HepG2 (cell line): ENCODE data around the gene TEX261. TPM values are rescaled to one million over a fixed set of nuclear protein-coding genes. Genes with fewer than 3 reads are reported as not detected.
A peak's percentile ranks its signal among the peaks of the same experiment; 100 is the strongest.
"Not testable (repeated sequence)": the region's sequence is repeated elsewhere in the genome, so short reads cannot be mapped to it uniquely, and the experiment has no call there.

Experiments used
- ATAC-seq: fragments of 200-7000 bp; cut with Tn5 transposase; 3 replicates; pipeline ENCODE4 v1.9.1; 2020; ENCODE audit warnings: mild to moderate bottlenecking, moderate library complexity
- BruUV-seq: library from RNA; stranded (reverse); fragments of 400-500 nt; replicated peaks from 2 replicates; lab custom pipeline; 2021; lab: Mats Ljungman, UMichigan
- CTCF ChIA-PET: fragments of 300-600 bp; formaldehyde crosslinking; extraction: SDS; loops from one replicate; lab custom pipeline; 2021; ENCODE audit warnings: low total read pairs, inconsistent platforms, low intra/inter-chr PET ratio; lab: Yijun Ruan, JAX
- POLR2A ChIA-PET: fragments of 350-600 bp; sonication (Branson Sonifier 250); formaldehyde crosslinking; loops from one replicate; lab custom pipeline; 2020; ENCODE audit warnings: antibody characterized with exemption, inconsistent platforms; lab: Yijun Ruan, JAX
- DNase-seq: peaks from one replicate; pipeline ENCODE4 v3.0.0-alpha.2; 2015; ENCODE audit warnings: low spot score
- FAIRE-seq: peaks from 3 replicates; lab custom pipeline; 2011; peaks lifted over from hg19 to GRCh38; lab: Jason Lieb, UNC
- H2AFZ ChIP-seq: one replicate; pipeline ENCODE4 v1.6.1; 2011; ENCODE audit warnings: low read length, inconsistent platforms
- H3K27ac ChIP-seq: fragments of 300-600 bp; 3 replicates; pipeline ENCODE4 v1.8.0; 2011; ENCODE audit warnings: mixed run types, mild to moderate bottlenecking, mixed read lengths, low read length, inconsistent platforms; ENCODE audit not compliant: insufficient read depth; ENCODE audit errors: extremely low read length
- H3K27me3 ChIP-seq, 2 experiments: fragments of 200-600 bp in 1 of 2; 2 replicates in 1 of 2; 3 replicates in 1 of 2; pipeline versions ENCODE4 v1.6.0 to v1.8.0; 2011; ENCODE audit warnings: low read length in 2 of 2, mild to moderate bottlenecking in 2 of 2, moderate library complexity in 2 of 2, inconsistent platforms in 1 of 2; ENCODE audit not compliant: insufficient read depth in 2 of 2, control insufficient read depth in 1 of 2
- H3K36me3 ChIP-seq, 2 experiments: fragments of 200-600 bp in 1 of 2; replicated peaks in 1 of 2; 2 replicates in 1 of 2; 3 replicates in 1 of 2; pipeline versions ENCODE4 v1.5.1 to v1.8.0; 2011; ENCODE audit warnings: low read length in 2 of 2, inconsistent platforms in 1 of 2; ENCODE audit not compliant: insufficient read depth in 2 of 2, control insufficient read depth in 1 of 2
- H3K4me1 ChIP-seq: 2 replicates; pipeline ENCODE4 v1.5.1; 2012; ENCODE audit warnings: low read length, inconsistent platforms; ENCODE audit not compliant: insufficient read depth
- H3K4me2 ChIP-seq: 2 replicates; pipeline ENCODE4 v1.6.0; 2011; ENCODE audit warnings: low read depth, low read length, inconsistent platforms
- H3K4me3 ChIP-seq, 3 experiments: fragments of 200-600 bp in 1 of 3; sonication (generic), shearing (Covaris generic) in 1 of 3; replicated peaks in 1 of 3; 2 replicates each; pipeline ENCODE4 v1.5.1; 2011 to 2016; ENCODE audit warnings: low read length in 3 of 3, inconsistent platforms in 2 of 3, low read depth in 2 of 3, mild to moderate bottlenecking in 2 of 3, control low read depth in 1 of 3, mixed read lengths in 1 of 3; ENCODE audit not compliant: insufficient read depth in 1 of 3
- H3K79me2 ChIP-seq: one replicate; pipeline ENCODE4 v1.6.1; 2011; ENCODE audit warnings: low read length, inconsistent platforms; ENCODE audit not compliant: insufficient read depth
- H3K9ac ChIP-seq: 2 replicates; pipeline ENCODE4 v1.6.0; 2011; ENCODE audit warnings: mild to moderate bottlenecking, low read depth, low read length, inconsistent platforms; ENCODE audit not compliant: insufficient read depth
- H3K9me3 ChIP-seq: 2 replicates; pipeline ENCODE4 v1.5.1; 2012; ENCODE audit warnings: mild to moderate bottlenecking, low read length
- H4K20me1 ChIP-seq: 2 replicates; pipeline ENCODE4 v1.6.0; 2011; ENCODE audit warnings: inconsistent platforms, mild to moderate bottlenecking, low read length, moderate library complexity; ENCODE audit not compliant: insufficient read depth
- ADNP ChIP-seq: sonication (generic); formaldehyde crosslinking; IDR thresholded peaks from 2 replicates; pipeline ENCODE4 v1.4.0; 2020; ENCODE audit warnings: missing genetic modification reagents
- BRCA1 ChIP-seq: sonication (generic); formaldehyde crosslinking; IDR thresholded peaks from 2 replicates; pipeline ENCODE4 v1.4.0; 2020; ENCODE audit warnings: missing genetic modification reagents
- FOXA1 ChIP-seq, 2 experiments: fragments of 450-650 bp in 1 of 2; sonication (generic) in 1 of 2; formaldehyde crosslinking in 1 of 2; IDR thresholded peaks; 2 replicates each; pipeline versions ENCODE4 v1.4.0 to v1.6.1; 2016 to 2020; ENCODE audit warnings: missing genetic modification reagents in 1 of 2
- GLMP ChIP-seq: sonication (generic); formaldehyde crosslinking; IDR thresholded peaks from 2 replicates; pipeline ENCODE4 v1.9.0; 2021; ENCODE audit warnings: missing genetic modification reagents, mild to moderate bottlenecking, borderline replicate concordance
- GTF3A ChIP-seq: sonication (generic); formaldehyde crosslinking; conservative IDR thresholded peaks from 2 replicates; pipeline ENCODE4 v1.4.0; 2020; ENCODE audit warnings: mild to moderate bottlenecking, missing genetic modification reagents
- HMGXB4 ChIP-seq, 2 experiments: sonication (generic) in 1 of 2; formaldehyde crosslinking in 1 of 2; IDR thresholded peaks; 2 replicates each; pipeline versions ENCODE4 v1.4.0 to v1.6.1; 2018 to 2020; ENCODE audit warnings: missing genetic modification reagents in 2 of 2, borderline replicate concordance in 1 of 2, low read depth in 1 of 2, mild to moderate bottlenecking in 1 of 2, missing biosample characterization in 1 of 2
- KDM1A ChIP-seq: IDR thresholded peaks from 2 replicates; pipeline ENCODE4 v1.6.1; 2016; ENCODE audit warnings: missing compliant biosample characterization
- KLF11 ChIP-seq: IDR thresholded peaks from 2 replicates; pipeline ENCODE4 v1.6.1; 2016; ENCODE audit warnings: missing compliant biosample characterization
- YEATS2 ChIP-seq: sonication (generic); formaldehyde crosslinking; IDR thresholded peaks from 2 replicates; pipeline ENCODE4 v1.4.0; 2020; ENCODE audit warnings: missing genetic modification reagents, borderline replicate concordance
- ZMYM3 ChIP-seq: sonication (generic); formaldehyde crosslinking; IDR thresholded peaks from 2 replicates; pipeline ENCODE4 v1.5.1; 2020; ENCODE audit warnings: mild to moderate bottlenecking, missing genetic modification reagents
- ZNF121 ChIP-seq: sonication (generic); formaldehyde crosslinking; IDR thresholded peaks from 2 replicates; pipeline ENCODE4 v1.5.0; 2020; ENCODE audit warnings: mild to moderate bottlenecking, missing genetic modification reagents
- WGBS: methylation state at CpG from one replicate; pipeline ENCODE4 v1.1.6; 2017; ENCODE audit warnings: low lambda C conversion rate; 5-methylcytosine and 5-hydroxymethylcytosine counted together
- in situ Hi-C: cut with HindIII; loops from 2 replicates; pipeline ENCODE4 v1.10.0; 2017; ENCODE audit warnings: low pct_unique_long_range_greater_than_20kb; ENCODE audit not compliant: extremely low pct_ligation_motif_present
- intact Hi-C: fragments of 100-400 bp; cut with micrococcal nuclease; formaldehyde crosslinking; loops from one replicate; pipeline ENCODE4 v1.10.0; 2022; ENCODE audit not compliant: unreplicated experiment
- polyA plus RNA-seq, 8 experiments: library from polyadenylated mRNA; depleted of rRNA in 3 of 8; stranded (reverse) in 7 of 8; unstranded in 1 of 8; fragments of >200 nt; fragmentation: Illumina TruSeq in 4 of 8; extraction: Trizol in 4 of 8; gene quantifications; 2 replicates each; pipeline versions ENCODE4 v1.2.1 to v1.2.3, GENCODE V29; 2011 to 2016; ENCODE audit warnings: low read depth in 4 of 8, missing spikeins in 1 of 8, mixed read lengths in 1 of 8; ENCODE audit not compliant: insufficient read depth in 1 of 8
- total RNA-seq, 5 experiments: library from RNA; depleted of rRNA; stranded (reverse); fragments of >200 nt; fragmentation: Illumina TruSeq; extraction: Trizol; gene quantifications; 2 replicates each; pipeline ENCODE4 v1.2.3, GENCODE V29; 2016; ENCODE audit warnings: low read depth in 1 of 5
- TF ChIP-seq, protein P1 (sequence below): sonication (generic); formaldehyde crosslinking; IDR thresholded peaks from 2 replicates; pipeline ENCODE4 v1.4.0; 2020; ENCODE audit warnings: missing genetic modification reagents, borderline replicate concordance

The TEX261 gene
- total and polyA plus RNA-seq, 2 of the 13 experiments (the other 11 are each of a cell fraction or from before 2014, with no cell fraction given) = 43.8 to 78.7 TPM

- DNase-seq, H3K27me3 ChIP-seq, H4K20me1 ChIP-seq, H3K9ac ChIP-seq, H3K79me2 ChIP-seq, in situ Hi-C loops, H3K4me3 ChIP-seq, H3K9me3 ChIP-seq, FAIRE-seq, H3K27ac ChIP-seq, intact Hi-C loops, BruUV-seq, H3K36me3 ChIP-seq, ATAC-seq: not testable (repeated sequence)
- TF ChIP-seq ZMYM3 (CRISPR knock-in tag) = peak; percentile 36; the same call in 1 of the 2 replicates
- TF ChIP-seq KLF11 (CRISPR knock-in tag) = 0 out of 2 replicates have a peak, but pooled peaks have one; percentile 7
- TF ChIP-seq KDM1A (CRISPR knock-in tag) = 0 out of 2 replicates have a peak, but pooled peaks have one; percentile 36
- peak; percentile 96 for TF ChIP-seq ZNF121 (CRISPR knock-in tag)
- H3K4me1 ChIP-seq = peaks cover 61% of the 10 kb centered on the region
- WGBS = 33% methylated on average over 4 of the region's 4 CpGs
- peak overlapping the region; percentile 99 for H3K4me2 ChIP-seq
- ChIA-PET POLR2A (interaction anchor here (2.0 kb wide), 1 partner anchor 8 kb away, joined by 7 read pairs; no protein-coding TSS in a partner anchor), CTCF (interaction anchor here (1.0 kb wide), 1 partner anchor 128 kb away, joined by 3 read pairs; no protein-coding TSS in a partner anchor)
- peak overlapping the region; percentile 96 for H2AFZ ChIP-seq
Measured at GRCh38 chr2:70998885-70999284, 4.2 kb upstream of the TEX261 start.

GRCh38 chr2:70995426-70995729, 705 bp upstream of the TEX261 start:
- ChIA-PET POLR2A (interaction anchor here (1.0 kb wide), 1 partner anchor 17 kb away, joined by 3 read pairs; the partner anchor contains the start of gene ANKRD53), CTCF (interaction anchor here (1.4 to 2.0 kb wide), 3 partner anchors 18 to 124 kb away, joined by 3 to 9 read pairs (median 4); no protein-coding TSS in a partner anchor)
- FAIRE-seq = peak; percentile 32
- peak; percentile 81 for ATAC-seq
- no TSS peak for BruUV-seq
- peak overlapping the region; percentile 96 for H2AFZ ChIP-seq
- in situ Hi-C loops = no loop called here
- peaks cover 8% of the 10 kb centered on the region for H4K20me1 ChIP-seq
- WGBS = 2% methylated on average over 11 of the region's 11 CpGs
- intact Hi-C loops = no loop called here
- no peaks in the 10 kb centered on the region; a peak in 1 of 5 replicates for H3K27me3 ChIP-seq
- H3K4me2 ChIP-seq = peak overlapping the region; percentile 98
- H3K9ac ChIP-seq = peak overlapping the region; percentile 65
- H3K9me3 ChIP-seq = no peaks in the 10 kb centered on the region
- H3K79me2 ChIP-seq = peaks cover 19% of the 10 kb centered on the region
- peak; percentile 78 for DNase-seq
- H3K4me3 ChIP-seq = peak overlapping the region; percentile 65 to 86 (median 82)
- H3K36me3 ChIP-seq = peaks cover 8 to 13% of the 10 kb centered on the region in 2 experiments
- H3K27ac ChIP-seq = peak overlapping the region; percentile 47
- H3K4me1 ChIP-seq = peaks cover 54% of the 10 kb centered on the region
- TF ChIP-seq GTF3A (no peak), ADNP (CRISPR knock-in tag) (no peak), GLMP (CRISPR knock-in tag) (no peak), YEATS2 (no peak), FOXA1 (IDR thresholded peaks at IDR 0.05) (no peak), FOXA1 (CRISPR knock-in tag; IDR thresholded peaks at IDR 0.05) (peak; percentile 90), HMGXB4 (CRISPR knock-in tag; IDR thresholded peaks at IDR 0.05; ENCODE audit: borderline replicate concordance in 1 of 2, low read depth in 1 of 2) (peak; percentile 4 to 42; a peak in 2 of 4 replicates), BRCA1 (no peak)
- TF ChIP-seq, protein P1, sequence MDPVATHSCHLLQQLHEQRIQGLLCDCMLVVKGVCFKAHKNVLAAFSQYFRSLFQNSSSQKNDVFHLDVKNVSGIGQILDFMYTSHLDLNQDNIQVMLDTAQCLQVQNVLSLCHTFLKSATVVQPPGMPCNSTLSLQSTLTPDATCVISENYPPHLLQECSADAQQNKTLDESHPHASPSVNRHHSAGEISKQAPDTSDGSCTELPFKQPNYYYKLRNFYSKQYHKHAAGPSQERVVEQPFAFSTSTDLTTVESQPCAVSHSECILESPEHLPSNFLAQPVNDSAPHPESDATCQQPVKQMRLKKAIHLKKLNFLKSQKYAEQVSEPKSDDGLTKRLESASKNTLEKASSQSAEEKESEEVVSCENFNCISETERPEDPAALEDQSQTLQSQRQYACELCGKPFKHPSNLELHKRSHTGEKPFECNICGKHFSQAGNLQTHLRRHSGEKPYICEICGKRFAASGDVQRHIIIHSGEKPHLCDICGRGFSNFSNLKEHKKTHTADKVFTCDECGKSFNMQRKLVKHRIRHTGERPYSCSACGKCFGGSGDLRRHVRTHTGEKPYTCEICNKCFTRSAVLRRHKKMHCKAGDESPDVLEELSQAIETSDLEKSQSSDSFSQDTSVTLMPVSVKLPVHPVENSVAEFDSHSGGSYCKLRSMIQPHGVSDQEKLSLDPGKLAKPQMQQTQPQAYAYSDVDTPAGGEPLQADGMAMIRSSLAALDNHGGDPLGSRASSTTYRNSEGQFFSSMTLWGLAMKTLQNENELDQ (CRISPR knock-in tag) = no peak
